GM18873 (cell line): ENCODE measurements around the gene LGSN.
"Not testable (repeated sequence)": the region's sequence is repeated elsewhere in the genome, so short reads cannot be mapped to it uniquely, and the experiment has no call there.

Experiments used
- ATAC-seq: cut with Tn5 transposase; IDR thresholded peaks from one replicate; pipeline ENCODE4 v1.9.1; 2021; ENCODE audit warnings: mild to moderate bottlenecking, moderate library complexity, moderate number of reproducible peaks; ENCODE audit not compliant: unreplicated experiment, low FRiP score

LGSN gene

DNA sequence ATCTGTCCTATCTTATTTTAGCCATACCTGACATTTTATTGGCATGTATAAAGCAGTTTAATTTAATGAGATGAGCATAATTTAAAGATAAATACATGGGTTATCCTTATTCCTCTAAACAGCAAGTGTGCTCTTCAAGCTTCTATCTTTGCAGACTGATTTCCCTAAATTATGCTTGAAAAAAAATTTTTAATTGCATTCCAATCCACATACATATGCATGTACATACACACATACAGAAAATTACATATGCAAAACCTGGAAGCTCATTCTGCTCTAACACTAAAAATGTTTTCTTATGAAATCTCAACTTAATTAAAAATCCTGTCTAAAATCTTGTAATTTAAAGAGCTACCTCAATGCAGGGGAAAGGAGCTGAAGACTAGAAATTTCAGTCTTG lies 73.2 kb downstream of the LGSN start:
- ATAC-seq: no peak

DNA sequence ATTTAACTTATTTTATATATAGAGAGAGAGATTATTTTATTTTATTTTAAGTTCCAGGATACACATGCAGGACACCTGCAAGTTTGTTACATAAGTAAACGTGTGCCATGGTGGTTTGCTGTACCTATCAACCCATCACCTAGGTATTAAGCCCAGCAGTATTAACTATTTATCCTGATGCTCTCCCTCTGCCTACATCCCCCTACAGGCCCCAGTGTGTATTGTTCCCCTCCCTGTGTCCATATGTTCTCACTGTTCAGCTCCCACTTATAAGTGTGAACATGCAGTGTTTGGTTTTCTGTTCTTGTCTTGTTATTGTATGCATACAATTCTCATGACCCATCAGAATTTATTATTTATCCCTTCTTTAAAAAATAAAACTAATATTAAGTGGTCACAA lies 73.9 kb downstream of the LGSN start:
- no peak for ATAC-seq

DNA sequence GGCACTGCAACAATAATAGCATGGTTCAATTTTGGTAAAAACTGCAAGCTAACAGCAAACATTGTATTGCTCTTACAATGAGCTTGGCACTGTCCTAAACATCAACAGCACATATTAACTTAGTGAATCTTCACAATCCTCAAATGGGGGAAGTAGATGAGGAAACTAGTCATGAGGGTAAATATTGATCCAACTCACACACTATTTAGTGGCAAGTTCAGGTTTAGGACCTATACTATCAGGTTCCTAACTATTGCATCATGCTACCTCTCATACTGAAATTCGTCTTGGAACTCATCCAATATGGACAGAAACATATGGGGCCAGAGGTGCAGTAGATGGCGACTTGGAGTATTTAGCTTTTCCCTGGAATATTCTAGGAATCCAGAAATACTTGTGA lies 74.4 kb downstream of the LGSN start:
- ATAC-seq: no peak

DNA sequence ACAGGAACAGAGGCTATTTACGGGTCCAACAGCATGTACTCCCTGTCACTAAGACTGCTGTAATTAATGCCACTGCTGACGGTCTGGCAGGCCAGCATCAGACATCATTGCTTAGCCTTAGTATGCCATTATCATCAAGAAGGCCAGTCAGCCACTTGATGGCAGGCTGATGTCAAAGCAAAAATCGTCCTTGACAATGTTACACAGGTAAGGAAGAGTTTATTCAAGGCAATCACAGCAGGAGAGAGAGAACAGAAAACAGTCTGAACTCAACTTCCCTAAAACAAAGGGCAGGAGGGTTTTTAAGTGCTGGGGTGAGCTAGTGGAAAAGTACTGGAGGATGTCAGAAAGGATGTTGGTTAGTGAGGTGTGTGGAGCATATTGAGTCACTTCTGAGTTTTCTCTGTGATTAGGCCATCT lies 83.4 kb downstream of the LGSN start:
- no peak for ATAC-seq

DNA sequence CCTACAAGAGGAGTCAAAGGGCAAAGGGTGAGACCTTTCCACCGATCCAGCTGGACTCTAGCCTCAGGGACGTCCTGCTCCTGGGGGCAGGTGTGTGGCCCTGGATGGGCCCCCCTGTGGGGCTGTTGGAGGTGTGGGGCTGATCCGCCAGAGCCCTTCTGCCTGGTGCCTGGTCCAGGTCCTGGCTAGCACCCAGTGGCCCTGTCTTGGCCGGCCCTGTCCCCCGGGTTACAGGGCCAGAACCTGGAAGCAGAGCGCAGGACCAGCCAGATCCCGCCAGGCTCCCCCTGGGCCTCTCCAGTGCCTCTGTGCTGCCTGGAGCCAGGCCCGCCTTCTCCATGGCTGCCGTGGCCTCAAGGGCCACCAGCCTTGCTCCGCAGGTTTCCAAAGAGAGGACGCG lies 89.3 kb downstream of the LGSN start:
- not testable (repeated sequence) for ATAC-seq

DNA sequence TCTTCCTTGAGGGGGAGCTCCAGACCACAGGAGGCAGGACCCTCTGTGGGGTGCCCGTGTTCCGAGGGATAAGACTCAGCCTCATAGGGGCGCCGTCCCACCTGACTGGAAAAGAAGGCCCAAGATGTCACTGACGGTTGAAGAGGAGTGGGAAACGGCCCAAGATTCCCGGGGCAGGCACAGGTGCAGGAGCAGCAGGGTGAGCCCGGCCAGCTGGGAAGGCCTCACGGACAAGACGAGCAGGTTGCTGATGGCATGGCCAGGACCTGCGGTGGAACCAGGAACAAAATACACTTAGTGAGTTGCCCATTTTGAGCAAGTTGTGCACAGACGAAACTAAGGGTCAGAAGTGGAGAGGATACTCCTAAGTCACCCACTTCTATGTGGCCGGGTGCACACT lies 89.8 kb downstream of the LGSN start:
- not testable (repeated sequence) for ATAC-seq

DNA sequence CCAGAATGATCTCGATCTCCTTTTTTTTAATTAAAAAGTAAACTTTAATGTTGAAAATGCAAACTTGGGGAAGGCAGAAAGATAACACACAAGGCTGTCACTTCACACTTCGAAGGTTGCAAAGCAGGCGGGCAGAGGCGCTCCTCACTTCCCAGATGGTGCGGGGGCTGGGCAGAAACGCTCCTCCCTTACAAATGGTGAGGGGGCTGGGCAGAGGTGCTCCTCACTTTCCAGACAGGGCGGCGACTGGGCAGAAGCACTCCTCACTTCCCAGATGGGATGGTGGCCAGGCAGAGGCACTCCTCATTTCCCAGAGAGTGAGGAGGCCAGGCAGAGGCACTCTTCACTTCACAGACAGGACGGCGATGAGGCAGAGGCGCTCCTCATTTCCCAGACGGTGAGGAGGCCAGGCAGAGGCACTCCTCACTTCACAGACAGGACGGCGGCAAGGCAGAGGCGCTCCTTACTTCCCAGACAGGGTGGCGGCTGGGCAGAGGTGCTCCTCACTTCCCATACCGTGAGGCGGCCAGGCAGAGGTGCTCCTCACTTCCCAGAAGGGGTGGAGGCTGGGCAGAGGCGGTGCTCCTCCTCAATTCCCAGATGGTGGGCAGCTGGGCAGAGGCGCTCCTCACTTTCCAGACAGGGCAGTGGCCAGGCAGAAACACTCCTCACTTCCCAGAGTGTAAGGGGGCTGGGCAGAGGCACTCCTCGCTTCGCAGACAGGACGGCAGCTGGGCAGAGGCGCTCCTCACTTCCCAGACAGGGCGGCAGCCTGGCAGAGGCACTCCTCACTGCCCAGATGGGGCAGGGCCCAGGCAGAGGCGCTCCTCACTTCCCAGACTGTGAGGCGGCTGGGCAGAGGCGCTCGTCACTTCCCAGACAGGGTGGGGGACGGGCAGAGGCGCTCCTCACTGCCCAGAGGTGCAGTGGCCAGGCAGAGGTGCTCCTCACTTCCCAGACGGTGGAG lies 91.6 kb downstream of the LGSN start:
- not testable (repeated sequence) for ATAC-seq

DNA sequence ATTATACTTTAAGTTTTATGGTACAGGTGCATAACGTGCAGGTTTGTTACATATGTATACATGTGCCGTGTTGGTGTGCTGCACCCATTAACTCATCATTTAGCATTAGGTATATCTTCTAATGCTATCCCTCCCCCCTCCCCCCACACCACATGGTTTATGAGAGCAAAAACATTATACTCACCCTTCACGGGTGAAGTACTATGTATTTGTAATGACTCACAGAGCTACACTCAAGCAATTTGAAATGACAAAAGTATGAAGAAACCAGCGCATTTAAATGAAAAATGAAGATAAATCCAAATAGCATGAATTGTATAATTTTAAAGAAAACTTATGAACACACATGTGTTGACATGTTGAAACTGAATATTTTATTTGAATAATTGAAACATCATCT lies 93.8 kb downstream of the LGSN start:
- ATAC-seq: not testable (repeated sequence)
